VCaP (cell line): ENCODE results near the gene ZSWIM3.

Experiments
- H3K27ac ChIP-seq: fragments of 450-650 bp; 2 replicates; pipeline ENCODE4 v1.5.1; 2017
- TF ChIP-seq, protein P1 (sequence below): fragments of 450-650 bp; conservative IDR thresholded peaks from 2 replicates; pipeline ENCODE4 v1.5.1; 2017; ENCODE audit warnings: mild to moderate bottlenecking, moderate library complexity

Gene ZSWIM3

GRCh38 chr20:45851501-45851900 lies 5.9 kb upstream of the ZSWIM3 start:
- no peak overlapping the region for H3K27ac ChIP-seq
- TF ChIP-seq, protein P1, sequence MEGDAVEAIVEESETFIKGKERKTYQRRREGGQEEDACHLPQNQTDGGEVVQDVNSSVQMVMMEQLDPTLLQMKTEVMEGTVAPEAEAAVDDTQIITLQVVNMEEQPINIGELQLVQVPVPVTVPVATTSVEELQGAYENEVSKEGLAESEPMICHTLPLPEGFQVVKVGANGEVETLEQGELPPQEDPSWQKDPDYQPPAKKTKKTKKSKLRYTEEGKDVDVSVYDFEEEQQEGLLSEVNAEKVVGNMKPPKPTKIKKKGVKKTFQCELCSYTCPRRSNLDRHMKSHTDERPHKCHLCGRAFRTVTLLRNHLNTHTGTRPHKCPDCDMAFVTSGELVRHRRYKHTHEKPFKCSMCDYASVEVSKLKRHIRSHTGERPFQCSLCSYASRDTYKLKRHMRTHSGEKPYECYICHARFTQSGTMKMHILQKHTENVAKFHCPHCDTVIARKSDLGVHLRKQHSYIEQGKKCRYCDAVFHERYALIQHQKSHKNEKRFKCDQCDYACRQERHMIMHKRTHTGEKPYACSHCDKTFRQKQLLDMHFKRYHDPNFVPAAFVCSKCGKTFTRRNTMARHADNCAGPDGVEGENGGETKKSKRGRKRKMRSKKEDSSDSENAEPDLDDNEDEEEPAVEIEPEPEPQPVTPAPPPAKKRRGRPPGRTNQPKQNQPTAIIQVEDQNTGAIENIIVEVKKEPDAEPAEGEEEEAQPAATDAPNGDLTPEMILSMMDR, result no peak

DNA sequence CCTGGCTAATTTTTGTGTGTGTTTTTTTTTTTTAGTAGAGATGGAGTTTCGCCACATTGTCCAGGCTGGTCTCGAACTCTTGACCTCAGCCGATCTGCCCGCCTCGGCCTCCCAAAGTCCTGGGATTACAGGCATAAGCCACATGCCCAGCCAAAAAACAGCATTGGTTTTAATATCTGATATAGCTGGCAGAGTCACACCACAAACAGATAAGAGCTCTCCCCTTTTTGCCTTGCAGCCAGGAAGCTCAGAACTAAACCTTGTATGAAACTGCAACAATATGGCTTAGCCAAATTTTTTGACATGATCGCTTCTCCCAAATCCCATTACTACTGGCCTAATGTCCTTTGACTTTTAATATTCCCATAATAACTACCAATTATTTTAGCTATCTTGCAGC lies 5.1 kb upstream of the ZSWIM3 start:
- TF ChIP-seq, protein P1, result no peak
- no peak overlapping the region for H3K27ac ChIP-seq

GRCh38 chr20:45853484-45853883 lies 3.9 kb upstream of the ZSWIM3 start:
- TF ChIP-seq, protein P1, result no peak
- no peak overlapping the region for H3K27ac ChIP-seq

GRCh38 chr20:45857882-45858216 lies 435 bp downstream of the ZSWIM3 start:
- peak overlapping the region; percentile 90 for H3K27ac ChIP-seq
- TF ChIP-seq, protein P1, result no peak

GRCh38 chr20:45859916-45860315 lies 2.5 kb downstream of the ZSWIM3 start:
- TF ChIP-seq, protein P1, result no peak
- no peak overlapping the region for H3K27ac ChIP-seq

- H3K27ac ChIP-seq, result peak overlapping the region; percentile 49
- TF ChIP-seq, protein P1, result no peak
Measured at GRCh38 chr20:45860560-45861220, 3.3 kb downstream of the ZSWIM3 start.

DNA sequence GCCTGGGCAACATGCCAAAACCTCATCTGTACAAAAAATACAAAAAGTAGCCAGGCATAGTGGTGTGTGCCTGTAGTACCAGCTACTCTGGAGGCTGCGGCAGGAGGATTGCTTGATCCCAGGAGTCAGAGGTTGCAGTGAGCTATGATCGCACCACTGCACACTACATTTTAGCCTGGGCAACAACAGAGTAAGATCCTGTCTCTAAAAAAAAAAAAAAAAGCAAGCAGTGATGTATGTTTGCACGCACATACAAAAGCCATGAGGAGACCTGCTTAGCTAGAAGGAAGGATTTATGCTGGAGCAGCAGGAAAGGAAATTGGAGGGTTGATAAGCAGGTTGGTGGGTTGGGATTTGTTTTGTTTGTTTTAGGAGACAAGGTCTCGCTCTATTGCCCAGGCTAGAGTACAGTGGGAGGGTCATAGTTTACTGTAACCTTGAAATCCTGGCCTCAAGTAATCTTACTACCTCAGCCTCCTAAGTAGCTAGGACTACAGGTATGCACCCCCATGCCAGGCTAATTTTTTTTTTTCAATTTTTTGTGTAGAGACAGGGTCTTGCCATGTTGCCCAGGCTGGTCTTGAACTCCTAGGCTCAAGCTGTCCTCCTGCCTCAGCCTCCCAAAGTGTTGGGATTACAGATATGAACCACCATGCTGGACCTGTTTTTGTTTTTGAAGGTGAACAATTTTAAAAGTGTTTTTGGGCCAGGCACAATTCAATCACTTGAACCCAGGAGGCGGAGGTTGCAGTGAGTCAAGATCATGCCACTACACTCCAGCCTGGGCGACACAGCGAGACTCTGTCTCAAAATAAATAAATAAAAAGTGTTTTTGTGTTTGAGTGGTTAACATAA lies 4.0 kb downstream of the ZSWIM3 start:
- H3K27ac ChIP-seq, result peak overlapping the region; percentile 49
- TF ChIP-seq, protein P1, result no peak
